ENCODE measurements around the gene OR4D2.
"Not testable (repeated sequence)": the region's sequence is repeated elsewhere in the genome, so short reads cannot be mapped to it uniquely, and the experiment has no call there.

The OR4D2 gene

DNA sequence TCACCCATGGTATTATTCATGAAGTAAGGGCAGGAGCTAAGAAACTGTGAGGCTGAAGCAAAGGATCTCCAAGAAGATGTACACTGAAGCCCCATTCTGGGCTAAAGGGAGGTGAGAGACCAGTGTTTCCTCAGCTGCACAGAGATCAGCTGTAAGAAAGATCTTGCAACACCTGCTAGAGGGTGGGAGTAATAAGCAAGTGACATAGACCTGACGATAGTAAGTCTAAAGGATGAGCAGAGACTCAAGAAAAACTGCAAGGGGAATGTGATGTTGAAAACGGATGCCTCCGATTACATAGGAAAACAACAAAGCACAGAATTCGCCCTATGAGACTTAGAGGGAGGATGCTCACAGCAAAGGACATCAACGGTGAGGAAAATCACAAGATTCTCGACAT is at the start of gene OR4D2:
Gene OR4D2 (plus strand): TSS at position 301 of the 400 bp plus-strand sequence. CDS start 2,674 bp downstream, outside the sequence.
- DNase-seq = no peak

- DNase-seq = no peak
Measured at GRCh38 chr17:58117382-58117781, 49.4 kb upstream of the OR4D2 start.

GRCh38 chr17:58119491-58119890 is 47.3 kb upstream of the OR4D2 start:
- no peak for DNase-seq

DNA sequence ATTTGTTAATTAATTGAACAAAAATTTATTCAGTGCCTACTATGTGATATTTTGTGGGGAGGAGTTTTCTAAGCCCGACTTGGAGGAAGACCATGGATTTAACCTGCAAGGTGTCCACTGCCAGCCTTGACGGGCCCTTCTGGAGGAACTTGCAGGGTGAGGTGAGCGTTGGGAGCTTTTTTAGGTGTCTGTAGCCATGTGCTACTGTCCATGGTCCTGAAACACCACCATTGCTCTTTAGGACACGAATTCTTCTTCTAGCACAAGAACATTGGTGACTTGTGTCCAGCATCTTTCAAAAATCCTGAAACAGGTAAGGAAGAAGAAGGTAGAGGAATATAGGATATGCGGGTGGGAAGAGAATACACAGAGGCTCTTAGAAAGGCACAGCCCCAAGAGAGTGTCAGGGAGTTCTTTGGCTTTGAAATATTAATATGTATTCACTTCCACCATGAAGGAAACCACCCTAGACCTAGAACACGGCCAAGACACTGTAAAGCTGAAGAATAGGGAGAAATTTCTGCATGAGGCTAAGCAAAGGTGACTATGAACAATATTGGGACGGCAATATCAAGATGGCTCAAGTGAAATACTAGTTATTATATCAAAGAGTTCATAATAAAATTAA is 46.5 kb upstream of the OR4D2 start:
- DNase-seq = no peak

- DNase-seq = no peak
Measured at GRCh38 chr17:58121925-58122324, 44.9 kb upstream of the OR4D2 start.

- DNase-seq = no peak
Measured at GRCh38 chr17:58127846-58128245, 38.9 kb upstream of the OR4D2 start.

- not testable (repeated sequence) for DNase-seq
Measured at GRCh38 chr17:58132697-58133096, 34.1 kb upstream of the OR4D2 start.

DNA sequence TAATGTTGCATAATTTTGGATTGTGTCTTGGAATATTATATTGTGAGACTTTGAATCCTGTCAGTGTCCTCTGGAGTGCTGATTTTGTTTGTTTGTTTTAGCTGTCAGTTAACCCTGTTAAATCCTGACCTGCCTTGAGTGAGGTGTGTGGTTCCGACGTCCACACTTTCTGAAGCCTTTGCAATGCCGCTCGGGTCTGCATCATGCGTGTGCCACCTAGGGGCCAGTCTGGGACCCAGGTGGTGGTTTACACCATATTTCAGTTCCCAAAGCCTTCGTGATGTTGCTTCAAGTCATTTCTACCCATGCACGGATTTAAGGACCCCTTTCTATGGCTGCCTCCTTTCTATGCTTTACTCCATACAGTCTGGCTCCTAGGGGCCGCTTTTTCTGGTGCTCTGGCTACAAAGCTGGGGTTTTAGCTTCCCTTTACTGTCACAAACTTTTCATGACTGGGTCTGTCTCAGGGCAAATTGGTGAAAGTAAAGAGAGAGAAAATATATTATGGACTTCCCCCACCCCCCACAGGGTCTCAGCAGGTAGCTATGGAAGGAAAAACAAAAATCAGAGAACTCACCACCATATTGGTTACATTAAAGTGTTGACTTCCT is 30.0 kb upstream of the OR4D2 start:
- no peak for DNase-seq

- no peak for DNase-seq
Measured at GRCh38 chr17:58141505-58141904, 25.3 kb upstream of the OR4D2 start.

DNA sequence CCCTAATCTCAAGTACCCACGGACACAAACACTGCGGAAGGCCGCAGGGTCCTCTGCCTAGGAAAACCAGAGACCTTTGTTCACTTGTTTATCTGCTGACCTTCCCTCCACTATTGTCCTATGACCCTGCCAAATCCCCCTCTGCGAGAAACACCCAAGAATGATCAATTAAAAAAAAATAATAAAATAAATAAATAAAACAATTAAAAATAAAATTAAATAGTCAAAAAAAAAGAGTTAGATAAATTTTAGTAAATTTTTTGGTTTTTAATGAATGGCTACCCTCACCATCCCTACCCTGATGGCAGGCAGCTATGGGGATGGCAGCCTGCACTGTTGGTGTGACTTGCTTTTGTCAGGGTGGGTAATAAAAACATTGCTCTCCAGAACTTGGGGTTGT is 23.4 kb upstream of the OR4D2 start:
- DNase-seq = not testable (repeated sequence)

DNA sequence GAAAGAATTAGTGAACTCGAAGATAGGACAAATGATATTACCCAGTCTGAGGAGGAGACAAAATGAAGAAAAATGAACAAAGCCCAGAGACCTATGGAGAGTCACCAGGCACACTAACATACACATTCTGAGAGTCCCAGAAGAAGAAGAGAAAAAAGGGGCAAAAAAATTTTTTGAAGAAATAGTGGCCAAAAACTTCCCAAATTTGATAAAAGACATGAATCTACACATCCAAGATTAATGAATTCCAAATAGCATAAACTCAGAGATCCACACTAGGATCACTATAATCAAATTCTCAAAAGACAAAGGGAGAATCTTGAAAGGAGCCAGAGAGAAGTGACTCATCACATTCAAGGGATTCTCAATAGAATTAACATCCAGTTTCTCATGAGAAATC is 22.0 kb upstream of the OR4D2 start:
- no peak for DNase-seq

DNA sequence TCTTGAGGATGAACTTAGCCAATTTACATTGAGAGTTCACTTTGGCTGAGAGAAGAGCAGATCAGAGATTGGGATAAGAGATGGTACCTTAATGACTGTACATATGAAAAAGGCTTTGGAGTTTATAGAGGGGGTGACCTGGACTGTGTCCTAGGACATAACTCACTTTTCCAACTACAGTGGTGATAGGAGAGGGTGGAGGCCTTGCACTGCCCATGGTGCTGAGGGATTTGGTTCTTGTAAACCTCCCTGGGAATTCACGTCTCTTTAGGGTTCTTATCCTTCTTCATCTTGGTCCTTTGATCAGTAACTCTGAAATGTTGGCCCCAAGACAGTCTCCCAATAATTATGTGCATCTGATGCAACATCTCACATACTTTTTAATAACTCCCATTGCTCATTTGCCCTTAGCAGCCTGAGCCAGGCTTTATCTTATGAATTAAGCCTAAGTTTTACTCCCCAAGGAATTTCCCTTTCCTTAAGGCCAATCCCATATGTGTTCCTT is 18.8 kb upstream of the OR4D2 start, which contains the start of gene OR4D1:
Gene OR4D1 (plus strand): TSS at position 455 of the 505 bp plus-strand sequence. CDS start 6,770 bp downstream, outside the sequence.
- DNase-seq = no peak

DNA sequence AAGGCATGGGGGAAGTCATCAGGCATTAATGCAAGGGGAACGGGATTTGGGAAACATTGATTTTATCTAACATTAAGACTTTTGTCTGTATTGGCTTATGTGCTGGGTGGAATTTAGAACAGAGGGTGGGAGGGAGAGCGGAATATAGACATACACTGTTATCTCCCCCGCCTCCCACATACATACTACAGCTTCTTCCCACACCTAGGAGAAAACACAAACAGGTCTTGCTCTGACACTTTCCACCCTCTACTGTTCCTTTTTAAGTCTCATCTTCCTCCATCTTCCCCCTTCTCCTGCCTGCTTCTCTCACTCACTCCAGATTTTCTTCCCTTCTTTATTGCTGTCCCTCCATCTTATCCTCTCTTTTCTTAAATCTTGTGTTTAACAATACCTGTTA is 18.2 kb upstream of the OR4D2 start:
- DNase-seq = no peak

- no peak for DNase-seq
Measured at GRCh38 chr17:58150394-58150793, 16.4 kb upstream of the OR4D2 start.

DNA sequence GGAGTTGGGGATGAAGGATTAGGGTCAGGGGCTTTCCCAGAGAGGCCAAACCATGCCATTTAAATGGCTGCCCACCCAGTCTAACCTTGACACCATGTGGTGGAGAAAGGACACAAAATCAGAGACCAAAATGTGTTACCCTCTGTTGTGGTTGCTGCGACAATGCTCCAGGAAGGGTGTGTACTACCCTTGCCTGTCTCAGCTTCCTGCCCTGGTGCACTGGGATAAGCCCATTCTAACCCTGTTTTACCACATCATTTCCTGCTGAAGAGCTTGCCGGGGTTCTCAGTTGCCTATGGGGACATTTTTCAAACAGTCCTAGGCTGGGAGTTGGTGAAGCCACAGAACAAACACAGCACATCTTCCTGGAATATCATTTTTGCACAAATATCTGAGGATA is 13.7 kb upstream of the OR4D2 start:
- peak; percentile 61 for DNase-seq

- no peak for DNase-seq
Measured at GRCh38 chr17:58153671-58154070, 13.1 kb upstream of the OR4D2 start.

GRCh38 chr17:58156839-58157803 is 9.7 kb upstream of the OR4D2 start:
- peak; percentile 83 for DNase-seq

- no peak for DNase-seq
Measured at GRCh38 chr17:58158181-58158580, 8.6 kb upstream of the OR4D2 start.

GRCh38 chr17:58161566-58161965 is 5.2 kb upstream of the OR4D2 start:
- DNase-seq = no peak

DNA sequence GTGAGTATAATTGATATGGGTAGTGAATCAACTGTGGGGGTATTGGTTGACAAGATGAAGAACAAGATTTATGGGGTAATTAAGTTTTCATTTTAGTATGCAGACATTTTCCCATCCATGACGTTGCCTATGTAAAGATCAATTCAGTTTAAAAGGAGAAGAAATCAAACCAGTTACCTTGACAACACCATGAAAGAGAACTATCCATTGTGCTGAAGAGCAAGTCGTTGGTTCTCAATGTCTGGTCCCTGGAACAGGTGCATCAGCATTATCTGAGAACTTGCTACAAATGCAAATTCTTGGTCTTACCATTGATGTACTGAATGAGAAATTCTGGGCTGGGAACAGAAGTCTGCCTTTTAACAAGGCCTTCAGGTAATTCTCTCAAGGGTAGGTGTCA is 801 bp upstream of the OR4D2 start:
- no peak for DNase-seq

DNA sequence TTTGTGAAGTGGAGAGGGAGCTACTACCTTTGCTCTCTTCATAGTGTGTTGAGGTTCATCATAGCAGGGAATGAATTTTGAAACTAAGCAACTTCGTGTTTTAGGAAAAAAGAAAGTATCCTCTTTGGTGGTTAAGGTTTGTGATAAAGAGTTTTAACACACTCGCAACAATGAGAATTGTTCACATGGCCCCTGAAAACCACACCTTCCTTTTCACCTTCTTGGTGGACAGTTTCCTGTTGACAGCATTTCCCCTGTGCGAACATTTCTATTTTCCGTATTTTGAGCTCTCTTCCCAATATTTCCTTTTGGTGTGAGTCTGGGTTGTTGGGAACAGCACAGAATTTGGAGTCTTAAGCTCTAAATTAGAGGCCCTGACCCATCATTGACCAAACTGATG is 3.8 kb downstream of the OR4D2 start:
- DNase-seq = no peak

DNA sequence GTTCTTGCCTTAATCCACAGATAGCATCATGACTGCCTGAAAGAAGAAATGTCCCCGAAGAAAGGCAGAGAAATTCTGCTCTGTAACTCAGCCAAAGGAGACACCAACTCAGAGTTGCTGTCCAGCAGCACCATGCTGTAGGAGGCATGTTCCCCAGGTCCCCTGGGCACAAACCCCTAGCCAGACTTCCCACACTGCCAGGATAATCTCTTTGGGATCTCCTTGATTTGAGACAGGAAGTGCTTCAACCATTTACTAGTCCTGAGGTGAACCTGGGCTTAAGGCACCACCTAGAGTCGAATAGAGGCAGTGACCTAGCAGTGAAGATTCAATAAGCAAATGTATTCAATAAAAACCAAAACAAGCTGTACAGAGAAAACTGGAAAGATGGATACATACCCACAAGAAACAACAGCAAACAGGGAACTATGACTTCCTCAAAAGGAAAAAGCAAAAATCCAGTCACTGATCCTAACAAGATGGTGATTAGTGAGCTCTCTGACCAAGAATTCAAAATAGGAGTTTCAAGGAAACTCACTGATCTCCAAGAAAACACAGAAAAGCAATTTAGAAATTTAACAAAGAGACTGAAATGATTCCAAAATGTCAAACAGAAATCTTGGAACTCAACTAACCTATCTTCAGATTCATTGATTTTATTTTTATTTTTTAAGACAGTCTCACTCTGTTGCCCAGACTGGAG is 5.7 kb downstream of the OR4D2 start:
- DNase-seq = no peak

- DNase-seq = no peak
Measured at GRCh38 chr17:58174871-58175270, 8.1 kb downstream of the OR4D2 start.

All from activated CD8-positive, alpha-beta memory T cell treated with anti-CD3 and anti-CD28 coated beads, Interleukin-2, amount 50 U/mL, for 48 hours (primary cell).